Measurements from ENCODE around the gene MPL.

The MPL gene

GRCh38 chr1:43337588-43337987, at the start of gene MPL:
TSS of gene MPL (plus strand) at chr1:43337818. CDS start at chr1:43337849, 31 bp downstream.
- no peak for DNase-seq (ENCODE audit: low read depth in 2 of 2)

DNA sequence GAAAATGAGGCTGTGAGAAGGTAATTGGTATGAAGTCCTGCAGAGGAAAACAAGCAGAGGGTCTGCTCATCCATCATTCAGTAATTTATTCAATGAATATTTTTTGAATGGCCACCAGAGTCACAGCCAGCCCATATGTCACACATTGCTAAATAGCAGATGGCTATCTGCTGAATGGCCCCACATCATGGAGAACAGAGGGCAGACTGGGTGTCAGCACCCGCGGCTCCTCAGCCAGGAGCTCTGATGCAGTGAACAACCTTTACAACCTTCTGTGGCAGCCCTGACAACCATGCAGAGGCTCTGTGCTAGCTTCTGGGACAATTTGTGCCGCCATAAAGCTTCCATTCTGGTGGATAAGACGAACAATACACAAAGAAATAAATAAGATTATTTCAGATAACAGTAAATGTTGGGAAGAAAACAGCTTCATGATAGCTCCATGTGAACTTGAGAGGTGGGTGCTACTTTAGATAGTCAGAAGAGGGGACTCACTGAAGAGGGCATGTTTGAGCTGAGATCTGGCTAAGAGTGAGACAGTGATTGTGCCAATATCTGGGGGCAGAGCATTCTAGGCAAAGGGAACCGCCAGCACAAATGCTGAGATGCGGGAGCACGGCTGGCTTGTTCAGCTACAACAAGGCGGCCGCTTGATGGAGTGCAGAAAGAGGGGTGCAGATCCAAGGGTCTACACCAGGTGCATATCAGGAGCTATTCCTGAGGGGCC, 49.4 kb upstream of the MPL start:
- DNase-seq (ENCODE audit: low read depth in 2 of 2): no peak

DNA sequence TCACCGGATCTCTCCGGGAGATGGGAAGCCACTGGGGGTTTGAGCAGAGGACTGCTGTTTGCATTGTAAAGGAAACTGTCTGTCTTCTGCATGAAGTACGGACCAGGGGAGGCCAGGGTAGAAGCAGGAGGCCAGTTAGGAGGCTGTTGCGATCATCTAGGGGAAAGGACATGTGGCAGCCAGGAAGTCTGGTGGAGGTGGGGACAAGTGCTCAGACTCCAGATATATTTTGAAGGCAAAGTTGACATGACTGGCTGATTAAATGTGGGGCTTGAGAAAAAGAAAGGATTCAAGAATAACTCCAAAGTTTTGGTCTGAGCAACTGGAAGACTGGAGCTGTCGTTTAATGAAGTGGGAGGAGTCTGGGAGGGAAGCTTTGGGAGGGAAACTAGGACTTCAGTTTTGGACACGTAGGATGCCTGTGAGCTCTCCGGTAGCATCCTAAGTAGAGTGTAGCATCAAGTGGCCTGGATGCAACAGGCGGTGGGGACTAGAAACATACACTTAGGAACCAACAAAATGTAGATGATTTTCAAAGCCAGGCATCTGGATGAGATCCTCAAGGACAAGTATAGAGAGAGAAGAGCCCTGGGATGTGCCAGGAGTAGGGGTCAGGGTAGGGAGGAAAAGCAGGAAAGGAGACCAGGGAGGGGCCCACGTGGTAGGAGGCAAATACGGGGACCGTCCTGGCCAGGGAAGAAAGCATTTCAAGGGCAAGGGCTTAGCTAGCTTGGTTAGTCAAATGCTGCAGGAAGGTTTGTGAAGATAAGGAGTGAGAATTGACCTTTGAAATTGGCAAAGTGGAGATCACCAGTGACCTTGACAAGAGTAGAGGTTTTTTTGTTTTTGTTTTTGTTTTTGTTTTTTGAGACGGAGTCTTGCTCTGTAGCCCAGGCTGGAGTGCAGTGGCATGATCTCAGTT, 48.6 kb upstream of the MPL start:
- DNase-seq (ENCODE audit: low read depth in 2 of 2): no peak

DNA sequence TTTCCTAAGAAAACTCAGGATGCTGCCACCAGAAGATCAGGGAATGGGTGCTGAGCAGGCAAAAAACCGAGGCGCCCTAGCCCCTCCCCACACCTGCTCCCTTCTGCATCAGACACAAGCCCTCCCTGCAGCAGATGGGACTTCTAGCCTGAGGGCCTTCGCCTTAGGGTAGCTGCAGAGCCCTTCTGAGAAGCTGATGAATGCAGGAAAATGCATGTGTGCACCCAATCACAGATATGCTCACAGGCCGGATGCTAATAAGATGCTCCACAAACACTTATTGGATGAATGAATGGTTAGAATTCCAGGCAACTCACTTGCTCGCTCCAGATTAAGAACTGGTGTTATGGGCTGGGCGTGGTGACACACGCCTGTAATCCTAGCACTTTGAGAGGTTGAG, 45.4 kb upstream of the MPL start:
- DNase-seq (ENCODE audit: low read depth in 2 of 2): no peak

- DNase-seq (ENCODE audit: low read depth in 2 of 2): no peak
Measured at GRCh38 chr1:43292679-43293078, 44.9 kb upstream of the MPL start.

DNA sequence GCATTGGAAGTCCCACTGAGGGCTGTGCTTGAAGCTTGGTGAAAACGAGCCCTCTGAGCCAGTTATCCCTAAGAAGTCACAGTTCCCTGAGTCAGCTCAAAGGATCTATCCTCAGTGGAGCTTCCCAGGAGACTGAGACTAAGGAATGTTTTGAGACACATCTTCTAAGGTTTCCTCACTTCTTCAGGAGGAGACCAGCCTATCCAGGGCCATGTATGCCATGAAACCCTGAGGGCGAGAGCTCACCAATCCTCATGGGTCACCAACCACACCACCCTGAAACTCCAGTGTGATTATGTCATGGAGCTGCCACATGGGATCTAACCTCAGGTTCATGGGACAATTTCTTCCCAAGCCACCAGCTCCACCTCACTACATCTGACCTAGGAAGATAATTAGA, 44.4 kb upstream of the MPL start:
- DNase-seq (ENCODE audit: low read depth in 2 of 2): no peak

DNA sequence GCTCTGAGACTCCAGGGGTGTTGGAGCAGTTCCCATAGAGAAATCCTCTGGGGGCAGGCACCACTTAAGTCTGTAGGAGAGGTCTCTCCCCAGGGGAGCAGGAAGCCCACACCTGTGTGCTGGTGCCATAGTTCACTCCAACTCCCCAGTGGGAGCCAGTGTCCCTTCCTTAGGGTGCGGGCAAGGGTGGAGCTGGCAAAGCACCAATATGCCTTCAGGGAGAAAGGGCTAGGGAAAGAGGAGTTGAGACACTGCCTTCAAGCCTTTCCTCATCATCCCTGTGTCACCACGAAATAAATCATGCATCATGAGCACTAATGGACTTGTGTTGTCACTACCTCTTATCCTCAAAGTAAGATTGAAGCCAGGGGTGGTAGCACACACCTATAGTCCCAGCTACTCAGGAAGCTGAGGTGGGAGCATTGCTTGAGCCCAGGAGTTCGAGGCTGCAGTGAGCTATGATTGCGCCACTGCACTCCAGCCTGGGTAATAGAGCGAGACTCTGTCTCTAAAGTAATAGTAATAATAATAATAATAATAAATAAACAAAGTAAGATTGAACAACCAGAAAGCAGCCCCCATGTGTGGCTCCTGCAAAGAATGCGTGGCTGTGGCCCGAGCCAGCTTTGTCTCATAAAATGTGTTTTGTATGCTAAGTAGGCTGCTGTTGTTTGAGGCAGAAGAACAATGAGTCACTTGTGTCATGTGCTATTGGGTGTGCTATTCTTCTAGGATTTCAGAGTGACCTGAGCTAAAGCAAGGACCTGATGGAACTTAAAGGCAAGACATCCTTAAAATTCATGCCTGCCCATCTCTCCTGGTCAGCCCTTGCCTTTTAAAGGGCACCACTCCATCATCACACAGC, 43.5 kb upstream of the MPL start:
- DNase-seq (ENCODE audit: low read depth in 2 of 2): no peak

DNA sequence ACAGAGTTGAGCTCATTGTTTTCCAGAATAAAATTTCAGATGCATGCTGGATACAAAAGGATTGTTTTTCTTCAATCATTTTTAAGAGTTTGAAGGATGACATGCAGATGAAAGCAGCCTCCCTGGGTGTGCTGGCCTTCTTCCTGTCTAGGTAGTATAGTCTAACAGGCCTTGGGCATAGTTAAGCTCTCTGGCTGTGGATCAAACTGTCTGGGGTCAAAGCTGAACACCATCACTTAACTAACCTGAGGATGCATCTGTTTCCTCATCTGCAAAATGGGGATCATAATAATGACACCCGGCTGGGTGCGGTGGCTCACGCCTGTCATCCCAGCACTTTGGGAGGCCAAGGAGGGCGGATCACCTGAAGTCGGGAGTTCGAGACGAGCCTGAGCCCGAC, 42.9 kb upstream of the MPL start:
- DNase-seq (ENCODE audit: low read depth in 2 of 2): no peak

- DNase-seq (ENCODE audit: low read depth in 2 of 2): no peak
Measured at GRCh38 chr1:43296207-43296606, 41.4 kb upstream of the MPL start.

- DNase-seq (ENCODE audit: low read depth in 2 of 2): no peak
Measured at GRCh38 chr1:43298055-43298454, 39.6 kb upstream of the MPL start.

- no peak for DNase-seq (ENCODE audit: low read depth in 2 of 2)
Measured at GRCh38 chr1:43299101-43299500, 38.5 kb upstream of the MPL start.

- no peak for DNase-seq (ENCODE audit: low read depth in 2 of 2)
Measured at GRCh38 chr1:43300378-43301094, 37.1 kb upstream of the MPL start, which contains the start of gene TIE1. TSS of gene TIE1 (plus strand) at chr1:43300982. CDS start at chr1:43301072, 90 bp downstream.

DNA sequence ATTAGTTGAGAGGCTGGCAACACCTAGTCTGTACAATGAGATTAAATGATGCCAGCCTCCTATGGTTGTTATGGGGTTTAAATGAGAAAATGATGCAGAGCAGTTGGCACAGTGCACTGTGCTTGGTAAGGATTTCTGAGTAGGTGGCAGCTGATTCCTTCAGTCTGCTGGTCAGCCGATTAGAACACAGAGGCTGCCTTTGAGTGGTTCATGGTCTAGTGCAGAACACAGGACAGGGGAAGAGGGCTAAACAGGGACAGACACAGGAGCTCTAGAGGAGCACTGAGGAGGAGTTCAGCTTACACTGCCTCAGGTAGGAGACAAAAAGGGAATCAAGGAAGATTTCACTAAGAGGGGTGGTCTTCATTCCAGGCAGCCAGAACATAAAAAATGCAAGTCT, 35.4 kb upstream of the MPL start:
- DNase-seq (ENCODE audit: low read depth in 2 of 2): no peak

DNA sequence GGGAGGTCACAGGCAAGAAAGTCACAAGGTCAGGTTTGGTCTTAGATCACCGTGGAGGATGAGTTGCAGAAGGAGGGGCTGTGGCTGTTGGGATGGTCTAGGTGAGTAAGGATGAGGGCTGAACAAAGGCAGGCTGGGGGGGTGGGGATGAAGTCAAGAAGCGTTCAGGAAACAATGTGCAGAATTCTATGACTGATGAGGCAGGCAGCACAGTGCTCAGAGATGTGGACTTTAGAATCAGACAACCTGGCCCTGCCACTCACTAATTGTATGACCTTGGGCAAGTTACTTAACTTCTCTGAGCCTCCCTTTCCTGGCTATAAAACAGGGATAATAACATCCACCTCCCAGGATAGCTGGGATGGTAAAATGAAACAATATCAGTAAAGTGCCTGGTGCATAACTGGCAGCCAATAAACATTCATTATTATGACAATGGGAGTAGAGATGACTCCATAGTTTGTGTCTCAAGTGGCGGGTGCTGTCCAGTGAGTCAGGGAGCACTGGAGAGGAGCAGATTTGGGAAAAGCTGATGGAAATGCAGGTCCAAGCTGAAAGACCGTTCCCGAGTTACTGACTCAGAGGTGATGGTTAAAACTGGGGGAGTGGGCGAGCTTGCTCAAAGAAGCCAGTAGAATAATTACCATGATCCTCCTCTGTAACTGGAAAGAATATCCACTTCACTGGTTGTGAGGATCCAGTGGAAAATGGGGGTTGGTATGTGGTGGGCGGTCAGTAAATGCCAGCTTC, 34.7 kb upstream of the MPL start:
- no peak for DNase-seq (ENCODE audit: low read depth in 2 of 2)

DNA sequence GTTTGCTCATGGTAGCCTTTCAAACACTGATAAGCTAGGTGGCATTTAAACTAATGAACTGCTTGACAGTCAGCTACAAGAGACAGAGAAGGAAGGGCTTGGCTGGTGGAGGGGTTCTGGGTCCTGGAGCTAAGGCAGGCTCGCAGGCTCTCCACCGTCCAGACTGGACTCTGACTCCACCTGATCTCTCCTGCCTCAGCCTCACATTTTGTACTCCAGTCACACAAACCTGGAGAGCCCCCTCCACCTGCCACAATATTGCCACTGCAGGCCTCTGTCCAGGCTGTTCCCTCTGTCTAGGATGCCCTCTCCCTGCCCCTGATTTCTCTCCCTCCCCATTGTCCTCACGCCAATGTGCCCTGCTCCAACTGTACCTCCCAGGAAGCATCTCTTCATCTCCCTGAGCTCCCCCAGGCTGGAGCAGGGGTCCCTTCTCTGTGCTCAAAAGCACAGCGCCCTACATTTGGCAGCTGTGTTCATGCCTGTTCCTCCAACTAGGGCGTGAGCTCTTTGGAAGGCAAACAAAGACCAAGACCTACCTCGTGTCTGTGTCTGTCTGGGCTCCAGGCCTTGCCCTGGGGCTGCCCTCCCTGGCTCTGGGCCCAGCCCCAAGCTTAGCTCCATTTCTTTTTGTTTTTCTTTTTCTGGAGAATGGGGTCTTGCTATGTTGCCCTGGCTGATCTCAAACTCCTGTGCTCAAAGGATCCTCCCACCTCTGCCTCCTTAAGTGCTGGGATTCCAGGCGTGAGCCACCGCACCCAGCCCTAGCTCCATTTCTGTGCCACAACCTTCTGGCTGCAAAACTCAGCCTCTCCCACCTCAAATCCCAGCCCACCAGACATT, 33.9 kb upstream of the MPL start:
- DNase-seq (ENCODE audit: low read depth in 2 of 2): no peak

DNA sequence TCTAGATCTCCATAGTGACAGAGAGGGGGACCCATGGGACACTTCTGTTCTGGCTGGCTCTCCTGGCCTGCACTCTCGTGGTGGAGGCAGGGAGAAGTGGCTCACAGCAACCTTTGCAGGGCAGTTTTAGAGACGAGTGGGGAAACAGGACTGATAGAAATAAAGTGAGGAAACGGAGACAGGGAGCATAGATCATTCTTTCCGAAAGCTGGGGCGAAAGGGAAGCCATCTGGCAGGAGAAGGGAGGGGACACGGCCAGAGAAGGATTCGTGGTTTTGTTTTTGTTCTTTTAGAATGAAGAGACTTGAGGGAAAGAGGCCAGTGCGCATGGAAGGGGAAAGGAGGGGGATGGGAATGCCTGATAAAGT, 33.3 kb upstream of the MPL start:
- no peak for DNase-seq (ENCODE audit: low read depth in 2 of 2)

GRCh38 chr1:43304771-43305300, 32.8 kb upstream of the MPL start:
- DNase-seq (ENCODE audit: low read depth in 2 of 2): no peak

- DNase-seq (ENCODE audit: low read depth in 2 of 2): no peak
Measured at GRCh38 chr1:43305461-43305860, 32.2 kb upstream of the MPL start.

- DNase-seq (ENCODE audit: low read depth in 2 of 2): no peak
Measured at GRCh38 chr1:43305926-43306687, 31.5 kb upstream of the MPL start.
